Upper lobe of right lung (tissue), 1 donor: Measurements from ENCODE around the gene CRAMP1. TPM values are rescaled to one million over a fixed set of nuclear protein-coding genes. Genes with fewer than 3 reads are reported as not detected.

ENCODE experiments used
- ATAC-seq: fragments of 200-7000 bp; cut with Tn5 transposase; one replicate; pipeline ENCODE4 v1.9.1; 2020; ENCODE audit warnings: mild to moderate bottlenecking, moderate library complexity
- DNase-seq: peaks from one replicate; pipeline ENCODE4 v3.0.0-alpha.2; 2020
- H3K27ac ChIP-seq: fragments of 200-600 bp; one replicate; pipeline ENCODE4 v1.8.0; 2022
- H3K27me3 ChIP-seq: fragments of 200-600 bp; one replicate; pipeline ENCODE4 v1.8.0; 2022; ENCODE audit warnings: mild to moderate bottlenecking
- H3K36me3 ChIP-seq: fragments of 200-600 bp; one replicate; pipeline ENCODE4 v1.8.0; 2022
- H3K4me1 ChIP-seq: fragments of 200-600 bp; one replicate; pipeline ENCODE4 v1.8.0; 2022
- H3K4me3 ChIP-seq: fragments of 200-600 bp; one replicate; pipeline ENCODE4 v1.8.0; 2022; ENCODE audit warnings: mild to moderate bottlenecking
- H3K9me3 ChIP-seq: fragments of 200-600 bp; one replicate; pipeline ENCODE4 v1.8.0; 2022
- intact Hi-C: fragments of 100-400 bp; cut with DNase I; formaldehyde crosslinking; loops from one replicate; pipeline ENCODE4 v1.11.0; 2022
- total RNA-seq: library from RNA; stranded (reverse); fragmentation: NEBNext Ultra II Directional; extraction: Animal tissue kit (Norgen Biotek cat#: 25700); gene quantifications from one replicate; pipeline ENCODE4 v1.2.1, GENCODE V29; 2021
- TF ChIP-seq, protein P1 (sequence below): fragments of 200-600 bp; IDR thresholded peaks from one replicate; pipeline ENCODE4 v1.8.0; 2022; ENCODE audit warnings: antibody characterized with exemption
- donor health status: DM: no; HTN: yes; CAD: no; lungs with severe emphysema.

Gene CRAMP1
- total RNA-seq, 1 donor from 2014 or later, result 21.4 TPM

DNA sequence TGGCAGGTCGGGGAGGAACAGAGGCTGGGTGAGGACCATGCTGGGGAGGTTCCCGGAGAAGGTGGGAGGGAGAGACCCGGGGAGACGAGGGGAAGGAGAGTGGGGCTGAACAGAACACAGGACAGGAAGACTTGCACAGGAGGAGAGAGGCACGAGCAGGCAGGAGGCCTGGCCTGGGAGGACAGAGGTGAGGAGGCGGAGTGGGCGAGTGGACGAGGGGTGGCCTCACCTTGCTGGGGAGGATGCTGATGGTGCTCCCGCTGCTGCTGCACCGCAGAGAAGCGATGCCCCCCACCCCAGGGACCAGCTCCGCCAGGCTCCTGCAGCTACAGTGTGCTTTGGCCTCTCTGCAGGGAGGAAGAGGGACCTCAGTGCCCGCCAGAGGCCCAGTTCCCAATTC is 44.2 kb upstream of the CRAMP1 start:
- Histone ChIP-seq H3K27ac (no peak overlapping the region), H3K36me3 (no peaks in the 10 kb centered on the region), H3K27me3 (no peaks in the 10 kb centered on the region), H3K9me3 (no peaks in the 10 kb centered on the region), H3K4me1 (no peaks in the 10 kb centered on the region), H3K4me3 (no peak overlapping the region)
- intact Hi-C loops, result no loop called here
- no peak for DNase-seq
- ATAC-seq, result no peak
- TF ChIP-seq, protein P1, sequence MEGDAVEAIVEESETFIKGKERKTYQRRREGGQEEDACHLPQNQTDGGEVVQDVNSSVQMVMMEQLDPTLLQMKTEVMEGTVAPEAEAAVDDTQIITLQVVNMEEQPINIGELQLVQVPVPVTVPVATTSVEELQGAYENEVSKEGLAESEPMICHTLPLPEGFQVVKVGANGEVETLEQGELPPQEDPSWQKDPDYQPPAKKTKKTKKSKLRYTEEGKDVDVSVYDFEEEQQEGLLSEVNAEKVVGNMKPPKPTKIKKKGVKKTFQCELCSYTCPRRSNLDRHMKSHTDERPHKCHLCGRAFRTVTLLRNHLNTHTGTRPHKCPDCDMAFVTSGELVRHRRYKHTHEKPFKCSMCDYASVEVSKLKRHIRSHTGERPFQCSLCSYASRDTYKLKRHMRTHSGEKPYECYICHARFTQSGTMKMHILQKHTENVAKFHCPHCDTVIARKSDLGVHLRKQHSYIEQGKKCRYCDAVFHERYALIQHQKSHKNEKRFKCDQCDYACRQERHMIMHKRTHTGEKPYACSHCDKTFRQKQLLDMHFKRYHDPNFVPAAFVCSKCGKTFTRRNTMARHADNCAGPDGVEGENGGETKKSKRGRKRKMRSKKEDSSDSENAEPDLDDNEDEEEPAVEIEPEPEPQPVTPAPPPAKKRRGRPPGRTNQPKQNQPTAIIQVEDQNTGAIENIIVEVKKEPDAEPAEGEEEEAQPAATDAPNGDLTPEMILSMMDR, result no peak

DNA sequence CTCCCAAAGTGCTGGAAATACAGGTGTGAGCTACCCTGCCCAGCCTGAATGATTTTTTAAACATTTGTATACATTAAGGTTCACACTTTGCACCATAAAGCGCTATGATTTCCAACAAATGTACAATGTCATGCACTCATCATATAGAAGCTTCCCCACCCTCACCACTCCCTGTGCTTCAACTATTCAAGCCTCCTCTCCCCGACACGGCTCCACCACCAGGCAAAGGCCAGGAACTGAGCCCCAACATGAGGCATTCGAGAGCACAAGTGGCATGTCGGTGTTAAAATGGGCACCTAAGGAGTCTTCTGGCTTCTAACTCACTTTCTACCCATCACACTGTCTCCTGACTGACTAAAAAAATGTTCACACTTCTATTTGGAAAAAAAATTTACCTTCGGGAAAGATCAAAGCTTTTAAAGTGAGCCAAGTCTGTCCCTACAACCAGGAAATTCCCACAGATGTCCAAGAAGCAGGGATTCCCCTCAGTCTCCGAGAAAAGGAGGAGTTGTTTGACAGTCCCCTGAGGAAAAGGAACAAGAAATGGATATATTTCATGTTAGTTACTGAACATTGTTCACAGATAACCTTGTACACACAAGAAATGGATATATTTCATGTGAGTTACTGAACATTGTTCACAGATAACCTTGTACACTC is 41.0 kb upstream of the CRAMP1 start:
- no peaks in the 10 kb centered on the region for H3K9me3 ChIP-seq
- TF ChIP-seq, protein P1, result no peak
- no peaks in the 10 kb centered on the region for H3K36me3 ChIP-seq
- ATAC-seq (no peak), DNase-seq (no peak)
- H3K4me3 ChIP-seq, result no peak overlapping the region
- H3K27ac ChIP-seq, result no peak overlapping the region
- intact Hi-C loops, result no loop called here
- H3K27me3 ChIP-seq, result no peaks in the 10 kb centered on the region
- H3K4me1 ChIP-seq, result no peaks in the 10 kb centered on the region

DNA sequence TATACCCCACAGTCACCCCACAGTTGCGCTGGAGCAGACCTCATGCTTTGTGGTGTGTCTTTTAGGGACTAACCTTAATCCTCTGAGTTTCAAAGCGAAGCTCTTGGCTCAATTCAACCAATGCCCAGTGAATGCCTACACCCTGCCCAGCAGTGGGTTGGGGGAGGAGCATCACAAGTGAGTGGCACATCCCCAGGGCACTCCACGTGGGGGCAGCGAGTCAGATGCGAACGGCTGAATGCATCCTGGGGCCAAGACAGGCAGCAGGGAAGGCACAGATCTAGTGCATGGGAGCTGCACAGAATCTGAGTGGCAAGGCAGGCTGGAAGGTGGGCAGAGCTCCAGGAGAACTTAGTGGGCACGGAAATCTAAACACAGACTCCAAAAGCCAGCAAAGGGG is 39.5 kb upstream of the CRAMP1 start:
- H3K4me1 ChIP-seq, result no peaks in the 10 kb centered on the region
- ATAC-seq (no peak), DNase-seq (no peak)
- no peaks in the 10 kb centered on the region for H3K9me3 ChIP-seq
- H3K27me3 ChIP-seq, result no peaks in the 10 kb centered on the region
- TF ChIP-seq, protein P1, result no peak
- intact Hi-C loops, result no loop called here
- no peak overlapping the region for H3K27ac ChIP-seq
- no peaks in the 10 kb centered on the region for H3K36me3 ChIP-seq
- no peak overlapping the region for H3K4me3 ChIP-seq

GRCh38 chr16:1573301-1573700 is 38.9 kb upstream of the CRAMP1 start:
- H3K27me3 ChIP-seq, result no peaks in the 10 kb centered on the region
- DNase-seq (no peak), ATAC-seq (no peak)
- H3K36me3 ChIP-seq, result peaks cover 6% of the 10 kb centered on the region
- H3K27ac ChIP-seq, result no peak overlapping the region
- H3K9me3 ChIP-seq, result no peaks in the 10 kb centered on the region
- H3K4me1 ChIP-seq, result no peaks in the 10 kb centered on the region
- TF ChIP-seq, protein P1, result no peak
- intact Hi-C loops, result no loop called here
- H3K4me3 ChIP-seq, result no peak overlapping the region

GRCh38 chr16:1575578-1575977 is 36.6 kb upstream of the CRAMP1 start:
- intact Hi-C loops, result no loop called here

More at GRCh38 chr16:1575578-1575977, 36.6 kb upstream of the CRAMP1 start:
- no peak overlapping the region for H3K27ac ChIP-seq
- no peak overlapping the region for H3K4me3 ChIP-seq
- TF ChIP-seq, protein P1, result no peak
- H3K27me3 ChIP-seq, result no peaks in the 10 kb centered on the region
- ATAC-seq, result no peak
- H3K36me3 ChIP-seq, result peaks cover 23% of the 10 kb centered on the region
- no peak for DNase-seq
- H3K4me1 ChIP-seq, result no peaks in the 10 kb centered on the region
- H3K9me3 ChIP-seq, result no peaks in the 10 kb centered on the region
